Caco-2 (cell line): ENCODE results near the gene SLC2A11. TPM values are rescaled to one million over a fixed set of nuclear protein-coding genes. Genes with fewer than 3 reads are reported as not detected.

Source experiments
- BruUV-seq: library from RNA; stranded (reverse); fragments of 400-500 nt; replicated peaks from 2 replicates; lab custom pipeline; 2021; lab: Mats Ljungman, UMichigan
- CTCF ChIA-PET: fragments of 300-600 bp; sonication (Branson Sonifier 250); formaldehyde crosslinking; loops from one replicate; lab custom pipeline; 2022; ENCODE audit warnings: antibody characterized with exemption; lab: Charles Lee
- POLR2A ChIA-PET: fragments of 300-600 bp; sonication (Branson Sonifier 250); formaldehyde crosslinking; loops from one replicate; lab custom pipeline; 2022; ENCODE audit warnings: antibody characterized with exemption; lab: Charles Lee
- DNase-seq, 2 experiments: peaks; one replicate each; pipeline versions ENCODE4 v3.0.0 to v3.0.0-alpha.2; 2020 to 2022
- H3K27me3 ChIP-seq: replicated peaks from 2 replicates; pipeline ENCODE4 v1.6.0; 2011; ENCODE audit warnings: low read length; ENCODE audit not compliant: control insufficient read depth, insufficient read depth
- H3K36me3 ChIP-seq: 2 replicates; pipeline ENCODE4 v1.5.1; 2011; ENCODE audit warnings: low read length; ENCODE audit not compliant: control insufficient read depth, insufficient read depth
- H3K4me1 ChIP-seq: fragments of 250-450 bp; sonication (Bioruptor Pico); 2 replicates; pipeline ENCODE4 v1.5.1; 2020; ENCODE audit warnings: mild to moderate bottlenecking
- H3K4me3 ChIP-seq: 2 replicates; pipeline ENCODE4 v1.5.1; 2011; ENCODE audit warnings: low read depth, mild to moderate bottlenecking, control low read depth, low read length
- H3K9me3 ChIP-seq: fragments of 250-450 bp; sonication (Bioruptor Pico); 2 replicates; pipeline ENCODE4 v1.5.1; 2020; ENCODE audit warnings: mild to moderate bottlenecking, moderate library complexity
- H3K27ac Mint-ChIP-seq: one replicate; pipeline ENCODE4 v1.8.0; 2022; ENCODE audit warnings: mixed read lengths; ENCODE audit not compliant: unreplicated experiment
- H3K27me3 Mint-ChIP-seq: one replicate; pipeline ENCODE4 v1.8.0; 2022; ENCODE audit warnings: mixed read lengths; ENCODE audit not compliant: insufficient read depth, unreplicated experiment
- H3K36me3 Mint-ChIP-seq: one replicate; pipeline ENCODE4 v1.8.0; 2022; ENCODE audit warnings: mild to moderate bottlenecking, mixed read lengths; ENCODE audit not compliant: insufficient read depth, unreplicated experiment
- H3K4me1 Mint-ChIP-seq: one replicate; pipeline ENCODE4 v1.8.0; 2022; ENCODE audit warnings: low read depth, mixed read lengths; ENCODE audit not compliant: unreplicated experiment
- H3K4me3 Mint-ChIP-seq: one replicate; pipeline ENCODE4 v1.8.0; 2022; ENCODE audit warnings: mild to moderate bottlenecking, moderate library complexity, mixed read lengths; ENCODE audit not compliant: unreplicated experiment
- H3K9me3 Mint-ChIP-seq: one replicate; pipeline ENCODE4 v1.8.0; 2022; ENCODE audit warnings: mixed read lengths; ENCODE audit not compliant: unreplicated experiment
- intact Hi-C: fragments of 100-400 bp; cut with micrococcal nuclease; formaldehyde crosslinking; loops from one replicate; pipeline ENCODE4 v1.10.0; 2022; ENCODE audit not compliant: unreplicated experiment
- total RNA-seq: library from RNA; stranded (reverse); gene quantifications from 2 replicates; pipeline ENCODE4 v1.2.3, GENCODE V29; 2022
- TF ChIP-seq, protein P1 (sequence below), 2 experiments: fragments of 200-600 bp in 1 of 2; IDR thresholded peaks; 1 replicate in 1 of 2; 2 replicates in 1 of 2; pipeline versions ENCODE4 v1.5.1 to v1.8.0; 2011 to 2022; ENCODE audit warnings: antibody characterized with exemption in 1 of 2, control low read depth in 1 of 2, inconsistent platforms in 1 of 2, low read depth in 1 of 2, low read length in 1 of 2, mild to moderate bottlenecking in 1 of 2, moderate library complexity in 1 of 2; ENCODE audit not compliant: insufficient read depth in 1 of 2, severe bottlenecking in 1 of 2, unreplicated experiment in 1 of 2

SLC2A11 gene
- total RNA-seq, 1 experiment from 2014 or later = 32.4 TPM

DNA sequence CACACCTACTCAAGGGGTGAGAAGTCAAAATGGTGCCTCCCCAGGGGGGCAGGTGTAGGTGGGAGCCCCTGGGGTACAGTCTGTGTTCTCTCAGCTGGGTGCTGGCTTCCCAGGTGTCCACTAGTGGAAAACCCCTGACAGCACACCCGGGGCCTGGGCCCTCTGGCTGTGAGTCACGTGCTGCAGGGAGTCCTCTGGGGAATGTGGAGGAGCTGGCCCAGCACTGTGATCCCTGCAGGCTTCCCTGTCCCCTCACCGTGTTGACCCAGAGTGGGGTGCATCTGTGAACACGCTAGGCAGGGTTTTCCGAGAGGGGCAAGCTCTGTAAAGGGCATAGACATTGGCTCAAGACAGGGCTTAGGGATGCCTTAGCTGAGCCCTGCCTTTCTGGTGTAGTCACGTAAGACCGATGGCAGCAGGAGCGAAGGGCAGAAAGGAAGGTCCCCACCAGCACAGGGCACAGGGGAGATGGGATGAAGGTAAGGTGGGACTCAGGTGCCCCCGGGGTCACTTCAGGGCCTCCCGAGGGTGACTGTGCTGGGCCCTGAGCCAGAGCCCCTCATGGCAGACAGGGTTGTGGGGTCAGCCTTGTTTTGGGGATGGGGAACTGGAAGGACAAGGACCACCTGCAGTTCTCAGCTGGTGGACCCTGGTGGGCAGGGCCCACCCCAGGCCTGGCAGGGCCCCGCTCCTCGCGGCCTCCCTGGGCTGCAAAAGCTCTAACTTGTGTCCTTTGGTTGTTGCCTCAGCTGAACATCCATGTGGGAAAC lies 33.0 kb upstream of the SLC2A11 start:
- no peaks in the 10 kb centered on the region for H3K9me3 Mint-ChIP-seq
- H3K4me3 Mint-ChIP-seq = no peak overlapping the region
- H3K27ac Mint-ChIP-seq = no peak overlapping the region
- H3K27me3 ChIP-seq = no peaks in the 10 kb centered on the region
- H3K9me3 ChIP-seq = no peaks in the 10 kb centered on the region
- TF ChIP-seq, protein P1, sequence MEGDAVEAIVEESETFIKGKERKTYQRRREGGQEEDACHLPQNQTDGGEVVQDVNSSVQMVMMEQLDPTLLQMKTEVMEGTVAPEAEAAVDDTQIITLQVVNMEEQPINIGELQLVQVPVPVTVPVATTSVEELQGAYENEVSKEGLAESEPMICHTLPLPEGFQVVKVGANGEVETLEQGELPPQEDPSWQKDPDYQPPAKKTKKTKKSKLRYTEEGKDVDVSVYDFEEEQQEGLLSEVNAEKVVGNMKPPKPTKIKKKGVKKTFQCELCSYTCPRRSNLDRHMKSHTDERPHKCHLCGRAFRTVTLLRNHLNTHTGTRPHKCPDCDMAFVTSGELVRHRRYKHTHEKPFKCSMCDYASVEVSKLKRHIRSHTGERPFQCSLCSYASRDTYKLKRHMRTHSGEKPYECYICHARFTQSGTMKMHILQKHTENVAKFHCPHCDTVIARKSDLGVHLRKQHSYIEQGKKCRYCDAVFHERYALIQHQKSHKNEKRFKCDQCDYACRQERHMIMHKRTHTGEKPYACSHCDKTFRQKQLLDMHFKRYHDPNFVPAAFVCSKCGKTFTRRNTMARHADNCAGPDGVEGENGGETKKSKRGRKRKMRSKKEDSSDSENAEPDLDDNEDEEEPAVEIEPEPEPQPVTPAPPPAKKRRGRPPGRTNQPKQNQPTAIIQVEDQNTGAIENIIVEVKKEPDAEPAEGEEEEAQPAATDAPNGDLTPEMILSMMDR (IDR thresholded peaks at IDR 0.05; ENCODE audit: insufficient read depth in 1 of 2, low read depth in 1 of 2, low read length in 1 of 2, severe bottlenecking in 1 of 2, unreplicated experiment in 1 of 2) = no peak
- no peaks in the 10 kb centered on the region for H3K4me1 Mint-ChIP-seq
- no peak for DNase-seq
- POLR2A ChIA-PET = no interaction called here
- no peaks in the 10 kb centered on the region for H3K27me3 Mint-ChIP-seq
- CTCF ChIA-PET = interaction anchor here (0.6 kb wide), 1 partner anchor 25 kb away, joined by 3 read pairs; no protein-coding TSS in a partner anchor
- no TSS peak for BruUV-seq
- intact Hi-C loops = no loop called here
- no peaks in the 10 kb centered on the region for H3K4me1 ChIP-seq
- peaks cover 3% of the 10 kb centered on the region for H3K36me3 ChIP-seq
- H3K36me3 Mint-ChIP-seq = peaks cover 70% of the 10 kb centered on the region
- H3K4me3 ChIP-seq = no peak overlapping the region

DNA sequence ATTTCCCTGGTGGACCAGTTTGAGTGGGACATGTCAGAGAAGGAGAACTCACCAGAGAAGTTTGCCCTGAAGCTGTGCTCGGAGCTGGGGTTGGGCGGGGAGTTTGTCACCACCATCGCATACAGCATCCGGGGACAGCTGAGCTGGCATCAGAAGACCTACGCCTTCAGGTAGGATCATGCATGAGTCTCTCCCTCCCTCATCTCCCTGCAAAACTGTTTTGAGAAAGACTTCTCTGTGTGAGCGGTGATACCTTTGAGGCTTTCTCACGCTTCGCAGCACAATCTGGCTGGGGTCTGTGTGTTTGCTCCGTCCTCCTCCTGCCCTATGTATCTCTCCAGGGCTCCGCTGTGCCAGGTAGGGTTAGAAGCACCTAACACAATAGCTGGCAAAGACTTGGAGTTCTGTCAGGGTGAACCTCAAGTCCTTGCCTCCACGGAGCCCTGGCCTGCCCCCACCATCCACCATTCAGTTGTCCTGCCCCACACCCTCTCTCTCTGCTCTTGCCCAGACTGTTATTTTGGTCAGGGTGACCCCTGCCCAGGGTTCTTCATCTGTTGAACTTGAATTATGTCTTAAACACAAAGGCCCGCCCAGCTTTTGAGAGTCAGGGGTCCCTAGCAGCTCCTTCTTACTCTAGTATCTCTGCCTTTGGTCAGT lies 32.3 kb upstream of the SLC2A11 start:
- Histone ChIP-seq H3K4me1 (no peaks in the 10 kb centered on the region), H3K4me3 (no peak overlapping the region), H3K27me3 (no peaks in the 10 kb centered on the region), H3K9me3 (no peaks in the 10 kb centered on the region), H3K36me3 (peaks cover 3% of the 10 kb centered on the region)
- intact Hi-C loops = no loop called here
- DNase-seq = no peak
- CTCF ChIA-PET = no interaction called here
- Mint-ChIP-seq H3K9me3 (no peaks in the 10 kb centered on the region), H3K4me1 (no peaks in the 10 kb centered on the region), H3K27ac (no peak overlapping the region), H3K27me3 (no peaks in the 10 kb centered on the region), H3K4me3 (no peak overlapping the region), H3K36me3 (peaks cover 70% of the 10 kb centered on the region)
- BruUV-seq = no TSS peak
- POLR2A ChIA-PET = no interaction called here
- TF ChIP-seq, protein P1 (IDR thresholded peaks at IDR 0.05; ENCODE audit: insufficient read depth in 1 of 2, low read depth in 1 of 2, low read length in 1 of 2, severe bottlenecking in 1 of 2, unreplicated experiment in 1 of 2) = no peak

DNA sequence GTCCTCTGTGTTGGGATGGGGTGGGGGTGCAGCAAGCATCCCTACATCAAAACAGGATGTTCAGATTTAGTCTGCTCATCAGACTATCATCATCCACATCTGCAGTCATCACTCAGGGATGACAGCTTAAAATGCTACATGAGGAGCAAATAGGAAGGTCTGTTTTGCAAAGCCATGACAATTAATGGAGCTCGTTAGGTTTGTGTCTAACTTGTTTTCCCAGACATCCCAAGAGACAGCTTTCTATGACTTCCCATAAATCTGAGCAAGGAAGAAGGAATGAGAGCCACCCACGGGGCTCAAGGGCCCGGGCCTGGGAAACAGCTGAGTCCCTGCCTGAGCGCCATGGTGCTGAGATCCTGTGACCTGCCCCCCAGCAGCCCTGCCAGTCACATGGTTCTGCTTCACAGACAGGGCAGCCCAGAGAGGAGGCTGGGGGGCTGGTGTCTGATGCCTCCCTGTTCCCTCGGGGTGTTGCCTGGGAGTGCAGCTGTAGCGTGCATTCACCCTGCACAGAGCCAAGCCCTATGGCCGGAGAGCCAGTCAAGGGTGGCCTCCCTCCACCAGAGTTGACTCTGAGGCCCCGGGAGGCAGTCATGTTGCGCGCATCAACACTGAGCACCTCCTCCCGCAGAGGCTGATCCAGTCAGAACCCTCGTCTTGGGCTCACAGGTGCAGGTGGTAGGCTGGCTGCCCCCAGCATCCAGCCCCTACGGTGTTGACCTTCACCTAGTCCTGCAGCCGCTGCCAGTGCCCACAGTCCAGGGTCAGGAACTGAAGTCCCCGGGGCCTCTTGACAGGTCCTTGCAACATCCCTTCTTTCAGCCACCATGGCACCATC lies 30.9 kb upstream of the SLC2A11 start:
- TF ChIP-seq, protein P1 (IDR thresholded peaks at IDR 0.05; ENCODE audit: insufficient read depth in 1 of 2, low read depth in 1 of 2, low read length in 1 of 2, severe bottlenecking in 1 of 2, unreplicated experiment in 1 of 2) = no peak
- no TSS peak for BruUV-seq
- H3K36me3 Mint-ChIP-seq = peaks cover 75% of the 10 kb centered on the region

More for the DNA sequence above, 30.9 kb upstream of the SLC2A11 start:
- H3K9me3 ChIP-seq = no peaks in the 10 kb centered on the region
- H3K4me1 Mint-ChIP-seq = no peaks in the 10 kb centered on the region
- ChIA-PET POLR2A (interaction anchor here (0.5 kb wide), 1 partner anchor 59 kb away, joined by 4 read pairs; the partner anchor contains the start of gene CHCHD10), CTCF (no interaction called here)
- peaks cover 3% of the 10 kb centered on the region for H3K36me3 ChIP-seq
- H3K9me3 Mint-ChIP-seq = no peaks in the 10 kb centered on the region
- H3K4me1 ChIP-seq = no peaks in the 10 kb centered on the region
- H3K27me3 Mint-ChIP-seq = no peaks in the 10 kb centered on the region
- intact Hi-C loops = no loop called here
- DNase-seq = no peak
- H3K27ac Mint-ChIP-seq = no peak overlapping the region
- H3K27me3 ChIP-seq = no peaks in the 10 kb centered on the region
- H3K4me3 Mint-ChIP-seq = no peak overlapping the region
- no peak overlapping the region for H3K4me3 ChIP-seq
